GM12865 (cell line): Measurements from ENCODE around the gene FOXP1.

Source experiments
- DNase-seq: peaks from one replicate; pipeline ENCODE4 v3.0.0; 2010; ENCODE audit warnings: low read depth
- H3K4me3 ChIP-seq: 2 replicates; pipeline ENCODE4 v1.5.1; 2011; ENCODE audit warnings: mild to moderate bottlenecking, low read depth, low read length, control low read depth
- TF ChIP-seq, protein P1 (sequence below): IDR thresholded peaks from 2 replicates; pipeline ENCODE4 v1.5.1; 2011; ENCODE audit warnings: low read length, control low read depth, low read depth, inconsistent platforms; ENCODE audit not compliant: insufficient read depth; ENCODE audit errors: missing control alignments

FOXP1 gene

DNA sequence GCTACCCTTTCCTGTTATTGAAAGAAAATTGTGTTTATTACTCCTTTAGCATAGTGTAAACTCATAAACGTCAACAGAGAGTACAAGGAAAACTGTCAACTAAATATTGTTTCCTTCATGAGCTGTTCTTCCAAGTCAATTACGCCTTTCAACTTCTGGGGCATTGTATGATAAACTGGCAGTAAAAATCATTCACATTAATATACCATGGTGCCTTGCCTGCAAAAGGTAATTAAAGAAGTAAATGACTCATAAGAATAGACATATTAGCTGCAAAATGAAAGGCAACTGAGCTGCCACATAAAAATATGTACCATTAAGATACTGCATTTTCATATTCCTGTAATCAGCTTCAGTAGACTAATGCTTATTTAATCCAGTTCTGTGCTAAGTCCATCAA, 447.3 kb downstream of the FOXP1 start:
- no peak overlapping the region for H3K4me3 ChIP-seq
- no peak for DNase-seq
- TF ChIP-seq, protein P1, sequence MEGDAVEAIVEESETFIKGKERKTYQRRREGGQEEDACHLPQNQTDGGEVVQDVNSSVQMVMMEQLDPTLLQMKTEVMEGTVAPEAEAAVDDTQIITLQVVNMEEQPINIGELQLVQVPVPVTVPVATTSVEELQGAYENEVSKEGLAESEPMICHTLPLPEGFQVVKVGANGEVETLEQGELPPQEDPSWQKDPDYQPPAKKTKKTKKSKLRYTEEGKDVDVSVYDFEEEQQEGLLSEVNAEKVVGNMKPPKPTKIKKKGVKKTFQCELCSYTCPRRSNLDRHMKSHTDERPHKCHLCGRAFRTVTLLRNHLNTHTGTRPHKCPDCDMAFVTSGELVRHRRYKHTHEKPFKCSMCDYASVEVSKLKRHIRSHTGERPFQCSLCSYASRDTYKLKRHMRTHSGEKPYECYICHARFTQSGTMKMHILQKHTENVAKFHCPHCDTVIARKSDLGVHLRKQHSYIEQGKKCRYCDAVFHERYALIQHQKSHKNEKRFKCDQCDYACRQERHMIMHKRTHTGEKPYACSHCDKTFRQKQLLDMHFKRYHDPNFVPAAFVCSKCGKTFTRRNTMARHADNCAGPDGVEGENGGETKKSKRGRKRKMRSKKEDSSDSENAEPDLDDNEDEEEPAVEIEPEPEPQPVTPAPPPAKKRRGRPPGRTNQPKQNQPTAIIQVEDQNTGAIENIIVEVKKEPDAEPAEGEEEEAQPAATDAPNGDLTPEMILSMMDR: no peak

DNA sequence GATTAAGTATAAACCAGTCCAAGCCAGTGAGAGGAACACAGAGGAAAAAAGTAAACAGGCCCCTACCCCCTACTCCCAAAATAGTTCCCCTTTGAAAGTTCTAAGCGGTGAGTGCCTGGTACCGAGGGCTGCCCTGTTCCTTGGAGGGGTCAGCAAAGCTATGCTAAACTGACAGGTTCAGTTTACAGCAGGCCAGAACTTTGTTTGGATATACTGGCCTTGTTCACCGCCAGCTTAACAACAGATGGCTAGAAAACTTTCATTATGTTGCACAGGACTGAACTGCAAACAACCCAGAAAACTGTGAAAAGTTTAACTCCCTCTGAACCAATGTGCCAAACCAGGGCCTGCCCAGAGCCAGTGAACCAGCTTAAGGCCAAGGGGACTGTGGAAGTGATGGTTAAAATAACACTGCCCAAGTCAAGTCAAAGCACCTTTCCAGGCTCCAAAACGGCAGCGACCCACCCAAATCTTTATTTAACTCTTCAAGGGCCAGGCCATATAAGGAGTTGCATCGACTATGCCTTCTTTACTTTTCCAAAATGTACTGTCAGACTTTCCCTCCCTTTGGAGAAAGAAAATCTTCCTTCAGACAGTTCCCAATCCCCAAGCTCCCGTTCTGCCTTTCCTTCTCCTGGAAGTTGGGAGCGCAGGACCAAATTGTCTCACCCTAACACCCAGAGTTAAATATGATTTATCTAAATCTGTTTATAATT, 448.0 kb downstream of the FOXP1 start:
- DNase-seq: no peak
- no peak overlapping the region for H3K4me3 ChIP-seq
- TF ChIP-seq, protein P1: no peak

DNA sequence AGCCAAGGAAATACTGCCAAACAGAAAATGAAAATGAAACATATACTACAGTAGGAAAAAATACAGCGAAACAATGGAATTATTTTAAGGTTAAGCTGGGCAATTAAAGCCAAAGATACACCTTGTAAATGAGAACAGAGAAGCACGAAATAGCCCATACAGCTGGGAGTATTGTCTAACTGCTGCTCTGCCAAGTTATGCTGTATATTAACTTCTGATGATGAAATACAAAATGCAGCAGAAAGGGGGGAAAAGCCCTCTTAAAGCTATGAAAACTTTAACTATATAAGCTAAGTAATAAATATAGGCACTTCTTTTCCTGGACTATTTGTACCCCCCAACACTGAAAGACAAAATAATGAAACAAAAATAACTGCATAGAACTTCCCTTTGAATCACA, 449.0 kb downstream of the FOXP1 start:
- TF ChIP-seq, protein P1: no peak
- H3K4me3 ChIP-seq: no peak overlapping the region
- no peak for DNase-seq

DNA sequence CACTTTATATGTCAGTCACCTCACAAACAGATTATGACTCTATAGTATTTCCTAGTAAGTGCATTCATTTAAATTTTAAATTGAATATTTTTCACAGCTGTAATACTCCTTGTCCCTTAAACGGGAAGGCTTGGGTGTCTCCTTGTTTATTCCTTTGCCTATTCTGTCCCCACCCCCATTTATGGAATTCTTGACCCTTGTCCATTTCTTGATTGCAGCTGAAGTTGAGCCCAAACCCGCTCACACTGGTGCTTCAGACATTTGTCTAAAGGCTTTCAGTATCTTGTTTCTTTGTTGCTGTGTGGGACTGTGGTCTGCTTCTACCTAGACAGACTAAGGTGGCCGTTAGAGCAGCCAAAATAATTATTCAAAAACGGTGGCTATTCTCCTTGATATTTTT, 449.7 kb downstream of the FOXP1 start:
- TF ChIP-seq, protein P1: no peak
- DNase-seq: no peak
- H3K4me3 ChIP-seq: no peak overlapping the region

DNA sequence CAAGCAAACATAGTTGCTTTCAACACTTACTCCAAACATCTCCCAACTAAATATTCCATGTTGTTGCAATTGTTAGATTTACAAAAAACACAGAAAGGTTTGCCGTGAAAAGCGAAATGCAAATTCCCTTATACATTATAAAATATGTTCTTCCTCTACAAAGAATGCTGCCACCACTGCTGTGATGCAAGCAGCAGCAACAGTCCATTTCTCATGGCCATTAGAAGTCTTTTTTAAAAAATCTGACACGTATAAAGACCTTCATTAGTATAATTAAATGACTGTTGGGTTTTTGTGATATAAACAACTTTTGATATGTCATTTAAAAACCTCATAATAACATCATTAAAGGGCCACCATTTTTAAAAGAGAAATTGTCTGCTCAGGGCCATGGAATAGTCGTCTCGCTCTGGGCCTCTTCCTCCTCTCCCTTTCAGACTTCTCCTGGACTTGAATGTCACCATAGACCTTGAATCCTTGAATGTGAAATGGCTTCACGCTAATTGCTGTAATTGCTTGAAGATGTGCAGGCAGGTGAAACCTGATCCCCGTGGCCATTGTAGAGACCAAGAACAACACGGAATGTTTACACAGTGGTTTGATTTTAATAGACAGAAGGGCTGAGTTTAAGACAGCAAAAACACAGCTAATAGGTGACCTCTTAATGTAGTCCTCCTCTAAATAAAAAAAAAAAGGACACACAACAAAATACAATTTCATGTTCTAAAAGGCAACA, 450.4 kb downstream of the FOXP1 start:
- H3K4me3 ChIP-seq: no peak overlapping the region
- DNase-seq: no peak
- TF ChIP-seq, protein P1: no peak

DNA sequence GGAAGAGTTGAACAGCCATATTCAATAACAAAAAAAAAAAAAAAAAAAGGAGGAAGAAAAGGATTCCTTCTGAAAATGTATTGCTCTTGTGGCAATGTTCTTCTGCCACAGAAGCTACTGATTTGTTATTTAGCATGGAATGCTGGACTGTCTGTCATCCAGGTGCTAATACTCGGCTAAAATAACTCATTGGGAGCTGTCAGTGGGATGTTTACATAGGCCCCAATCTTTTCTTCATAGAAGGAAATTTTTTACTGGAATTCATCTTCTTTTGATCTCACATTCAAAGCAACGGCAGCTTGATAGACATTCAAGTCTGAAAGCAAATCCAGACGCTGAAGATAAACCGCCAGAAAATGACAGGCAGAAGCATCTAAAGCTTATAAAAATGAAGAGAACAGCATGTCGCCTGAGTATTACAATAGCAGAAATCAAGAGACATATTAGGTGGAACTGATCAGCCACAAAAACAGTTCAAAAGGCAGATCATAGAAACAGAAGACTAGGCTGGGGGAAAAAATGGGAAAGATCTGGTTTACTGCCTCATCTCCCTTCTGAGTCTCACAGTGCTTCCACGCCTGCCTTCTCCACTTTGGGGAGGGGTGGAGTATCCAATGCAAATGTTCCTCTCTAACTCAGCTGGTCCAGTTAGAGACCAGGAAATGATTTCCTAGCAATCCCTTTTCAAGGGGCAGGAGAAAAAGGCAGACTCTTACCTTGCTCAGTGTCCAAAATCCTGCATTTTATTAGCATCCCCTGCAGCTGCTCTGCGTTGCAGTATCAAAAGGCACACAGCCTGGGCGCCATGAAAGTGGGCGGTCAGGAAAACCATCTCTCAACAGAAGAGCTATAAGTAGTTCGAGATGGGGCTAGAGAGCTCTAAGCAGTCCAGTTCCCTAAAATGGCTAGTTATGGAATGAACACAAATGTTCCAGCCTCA, 451.9 kb downstream of the FOXP1 start:
- H3K4me3 ChIP-seq: no peak overlapping the region

More for the DNA sequence above, 451.9 kb downstream of the FOXP1 start:
- DNase-seq: no peak
- TF ChIP-seq, protein P1: no peak
